BJ (cell line): ENCODE data around the gene MEX3B. TPM values are rescaled to one million over a fixed set of nuclear protein-coding genes. Genes with fewer than 3 reads are reported as not detected.
A peak's percentile ranks its signal among the peaks of the same experiment; 100 is the strongest.

Source experiments
- CTCF ChIA-PET: fragments of 350-600 bp; formaldehyde crosslinking; extraction: SDS; loops from one replicate; lab custom pipeline; 2021; ENCODE audit warnings: antibody characterized with exemption, inconsistent platforms; lab: Yijun Ruan, JAX
- POLR2A ChIA-PET: fragments of 300-600 bp; sonication (Branson Sonifier 250); formaldehyde crosslinking; extraction: SDS; loops from one replicate; lab custom pipeline; 2021; ENCODE audit warnings: antibody characterized with exemption; lab: Charles Lee
- DNase-seq: peaks from one replicate; pipeline ENCODE4 v3.0.0-alpha.2; 2011; ENCODE audit warnings: low read depth
- H3K27me3 ChIP-seq: 2 replicates; pipeline ENCODE4 v1.6.0; 2011; ENCODE audit warnings: low read length; ENCODE audit not compliant: control insufficient read depth, insufficient read depth
- H3K36me3 ChIP-seq: 2 replicates; pipeline ENCODE4 v1.5.1; 2011; ENCODE audit warnings: low read length; ENCODE audit not compliant: control insufficient read depth, insufficient read depth
- H3K4me3 ChIP-seq: 2 replicates; pipeline ENCODE4 v1.5.1; 2011; ENCODE audit warnings: low read depth, mild to moderate bottlenecking, control low read depth, low read length
- polyA plus RNA-seq: library from polyadenylated mRNA; depleted of rRNA; stranded (reverse); fragments of >200 nt; gene quantifications from 2 replicates; pipeline ENCODE4 v1.2.3, GENCODE V29; 2011
- TF ChIP-seq, protein P1 (sequence below): IDR thresholded peaks from 2 replicates; pipeline ENCODE4 v1.5.1; 2011; ENCODE audit warnings: low read depth, mild to moderate bottlenecking, control low read depth, inconsistent platforms, low read length, moderate library complexity; ENCODE audit not compliant: insufficient read depth

The MEX3B gene
- polyA plus RNA-seq, 1 experiment = 4.9 TPM

DNA sequence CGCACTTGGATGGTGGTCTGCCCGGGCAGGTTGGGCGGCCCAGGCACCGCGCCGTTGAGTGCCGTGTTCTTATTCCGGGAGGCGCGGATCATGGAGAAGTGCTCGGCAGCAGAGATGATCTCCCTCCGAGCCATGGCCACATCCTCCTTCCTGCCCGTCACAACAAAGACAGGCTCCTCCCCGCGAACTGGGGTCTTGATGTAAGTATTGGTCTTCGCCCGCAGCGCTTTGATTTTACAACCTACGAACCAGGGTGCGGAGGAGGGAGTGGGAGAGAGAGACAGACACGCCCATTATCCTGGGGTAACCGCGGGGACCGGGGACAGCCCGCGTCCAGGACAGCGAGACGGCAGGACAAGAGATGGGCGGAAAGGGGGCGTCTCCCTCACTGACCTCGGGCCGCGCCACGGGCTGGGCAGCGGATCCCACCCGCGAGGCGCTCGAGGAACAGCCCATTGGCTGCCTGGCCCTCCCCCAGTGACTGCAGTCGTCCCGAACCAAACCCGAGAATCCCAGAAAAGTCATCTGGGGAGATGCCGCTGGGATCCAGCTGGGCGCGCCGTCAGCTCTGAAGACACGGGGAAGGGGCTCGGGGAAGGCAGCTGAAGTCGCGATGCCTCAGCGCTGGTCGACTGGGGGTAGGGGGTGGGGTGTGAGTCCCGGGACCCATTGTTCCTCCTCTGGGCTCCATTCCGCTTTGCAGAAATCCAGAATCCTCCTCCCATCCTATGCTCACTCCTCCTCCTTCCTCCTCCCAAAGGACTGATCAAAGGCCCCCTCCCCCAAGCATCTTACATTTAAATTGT lies 1.2 kb downstream of the MEX3B start:
- TF ChIP-seq, protein P1, sequence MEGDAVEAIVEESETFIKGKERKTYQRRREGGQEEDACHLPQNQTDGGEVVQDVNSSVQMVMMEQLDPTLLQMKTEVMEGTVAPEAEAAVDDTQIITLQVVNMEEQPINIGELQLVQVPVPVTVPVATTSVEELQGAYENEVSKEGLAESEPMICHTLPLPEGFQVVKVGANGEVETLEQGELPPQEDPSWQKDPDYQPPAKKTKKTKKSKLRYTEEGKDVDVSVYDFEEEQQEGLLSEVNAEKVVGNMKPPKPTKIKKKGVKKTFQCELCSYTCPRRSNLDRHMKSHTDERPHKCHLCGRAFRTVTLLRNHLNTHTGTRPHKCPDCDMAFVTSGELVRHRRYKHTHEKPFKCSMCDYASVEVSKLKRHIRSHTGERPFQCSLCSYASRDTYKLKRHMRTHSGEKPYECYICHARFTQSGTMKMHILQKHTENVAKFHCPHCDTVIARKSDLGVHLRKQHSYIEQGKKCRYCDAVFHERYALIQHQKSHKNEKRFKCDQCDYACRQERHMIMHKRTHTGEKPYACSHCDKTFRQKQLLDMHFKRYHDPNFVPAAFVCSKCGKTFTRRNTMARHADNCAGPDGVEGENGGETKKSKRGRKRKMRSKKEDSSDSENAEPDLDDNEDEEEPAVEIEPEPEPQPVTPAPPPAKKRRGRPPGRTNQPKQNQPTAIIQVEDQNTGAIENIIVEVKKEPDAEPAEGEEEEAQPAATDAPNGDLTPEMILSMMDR = no peak
- CTCF ChIA-PET = no interaction called here
- Histone ChIP-seq H3K36me3 (peaks cover 6% of the 10 kb centered on the region), H3K27me3 (peaks cover 9% of the 10 kb centered on the region), H3K4me3 (peak overlapping the region; percentile 87)
- POLR2A ChIA-PET = no interaction called here
- no peak for DNase-seq

DNA sequence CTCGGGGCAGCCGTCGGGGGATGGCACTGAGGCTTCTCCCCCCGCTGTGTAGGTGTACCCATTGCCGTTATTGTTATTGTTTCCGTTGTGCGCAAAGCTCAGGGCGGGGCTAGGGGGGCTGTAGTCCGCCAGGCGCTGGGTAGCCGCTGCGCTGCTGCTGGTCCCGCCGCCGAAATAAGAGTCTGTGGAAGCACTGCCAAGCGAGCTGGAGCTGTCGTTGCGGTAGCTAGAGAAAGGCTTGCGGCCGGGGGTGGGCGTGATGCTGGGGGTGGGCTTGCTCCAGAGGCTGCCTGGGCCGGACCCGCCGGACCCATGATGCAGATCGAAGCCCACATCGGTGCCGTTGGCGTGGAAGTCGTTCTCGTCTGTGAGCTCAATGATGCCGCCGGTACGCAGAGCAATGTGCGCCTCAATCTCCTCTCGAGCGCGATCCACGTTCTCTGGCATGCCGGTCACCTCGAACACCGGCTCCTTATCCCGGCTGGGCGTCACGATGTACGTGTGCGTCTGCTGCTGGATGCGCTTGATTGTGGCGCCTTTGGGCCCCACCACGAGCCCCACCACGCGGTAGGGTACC lies 1.9 kb downstream of the MEX3B start:
- ChIA-PET CTCF (no interaction called here), POLR2A (no interaction called here)
- peaks cover 6% of the 10 kb centered on the region for H3K36me3 ChIP-seq
- no peak for DNase-seq
- TF ChIP-seq, protein P1 = no peak
- peaks cover 9% of the 10 kb centered on the region for H3K27me3 ChIP-seq
- H3K4me3 ChIP-seq = peak overlapping the region; percentile 87

DNA sequence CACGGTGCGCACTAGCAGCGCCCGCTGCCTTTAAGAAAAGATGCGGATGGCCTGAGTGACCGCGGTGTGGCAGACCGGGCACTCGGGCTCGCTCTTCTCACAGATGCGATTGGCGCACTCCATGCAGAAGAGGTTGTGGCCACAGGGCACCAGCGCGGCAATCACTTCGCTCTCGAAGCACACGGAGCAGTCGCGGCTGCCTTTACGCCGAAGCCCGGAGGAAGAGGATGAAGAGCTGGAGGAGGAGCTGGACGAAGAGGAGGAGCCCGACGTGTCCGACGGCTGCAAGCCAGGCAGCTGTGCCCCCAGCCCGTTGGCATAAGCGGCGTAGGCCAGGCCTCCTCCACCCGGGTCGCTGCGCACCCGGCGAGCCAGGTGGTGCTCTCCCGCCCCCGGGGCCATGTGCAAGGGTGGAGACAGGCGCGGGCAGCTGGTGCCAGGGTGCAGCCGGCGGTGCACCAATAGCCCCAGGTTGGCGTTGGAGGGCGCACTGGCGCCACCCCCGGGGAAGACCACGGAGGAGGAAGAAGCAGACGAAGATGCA lies 2.6 kb downstream of the MEX3B start:
- POLR2A ChIA-PET = no interaction called here
- peaks cover 6% of the 10 kb centered on the region for H3K36me3 ChIP-seq
- H3K27me3 ChIP-seq = peaks cover 5% of the 10 kb centered on the region
- H3K4me3 ChIP-seq = peak overlapping the region; percentile 87
- no peak for DNase-seq
- TF ChIP-seq, protein P1 = no peak
- CTCF ChIA-PET = interaction anchor here (1.0 to 1.1 kb wide), 2 partner anchors 10 to 562 kb away, joined by 3 to 4 read pairs; no protein-coding TSS in a partner anchor

- H3K27me3 ChIP-seq = no peaks in the 10 kb centered on the region
- H3K36me3 ChIP-seq = peaks cover 6% of the 10 kb centered on the region
- CTCF ChIA-PET = interaction anchor here (1.7 kb wide), 1 partner anchor 11 kb away, joined by 5 read pairs; no protein-coding TSS in a partner anchor
- no peak overlapping the region for H3K4me3 ChIP-seq
- POLR2A ChIA-PET = no interaction called here
- TF ChIP-seq, protein P1 = no peak
- DNase-seq = no peak
Observed at GRCh38 chr15:82040862-82041261, 5.0 kb downstream of the MEX3B start.

GRCh38 chr15:82040390-82040789 lies 5.4 kb downstream of the MEX3B start:
- Histone ChIP-seq H3K27me3 (no peaks in the 10 kb centered on the region), H3K36me3 (peaks cover 6% of the 10 kb centered on the region), H3K4me3 (no peak overlapping the region)
- TF ChIP-seq, protein P1 = no peak
- POLR2A ChIA-PET = no interaction called here
- CTCF ChIA-PET = interaction anchor here (0.9 to 1.7 kb wide), 2 partner anchors 11 to 68 kb away, joined by 3 to 5 read pairs; no protein-coding TSS in a partner anchor
- no peak for DNase-seq
